HL-60 (cell line): ENCODE results near the gene ICAM2.
A peak's percentile ranks its signal among the peaks of the same experiment; 100 is the strongest.

Source experiments
- DNase-seq, 2 experiments: peaks; one replicate each; pipeline ENCODE4 v3.0.0-alpha.2; 2010 to 2020; ENCODE audit warnings: low read depth in 1 of 2, low spot score in 1 of 2
- H3K27ac ChIP-seq: fragments of 250-450 bp; sonication (Bioruptor Pico); replicated peaks from 2 replicates; pipeline ENCODE4 v1.5.1; 2020; ENCODE audit warnings: mild to moderate bottlenecking, moderate library complexity
- H3K27me3 ChIP-seq: fragments of 250-450 bp; sonication (Bioruptor Pico); 2 replicates; pipeline ENCODE4 v1.5.1; 2021; ENCODE audit warnings: mild to moderate bottlenecking, moderate library complexity; ENCODE audit not compliant: insufficient read depth, poor library complexity, severe bottlenecking
- H3K4me3 ChIP-seq: replicated peaks from 2 replicates; pipeline ENCODE4 v1.5.1; 2011; ENCODE audit warnings: mild to moderate bottlenecking, control low read depth, low read length; ENCODE audit not compliant: insufficient read depth
- GABPA ChIP-seq: IDR thresholded peaks from 2 replicates; pipeline ENCODE4 v1.6.1; 2012; ENCODE audit warnings: low read depth
- POLR2AphosphoS5 ChIP-seq: IDR thresholded peaks from 2 replicates; pipeline ENCODE4 v1.6.1; 2012; ENCODE audit warnings: low read depth
- REST ChIP-seq: IDR thresholded peaks from 2 replicates; pipeline ENCODE4 v1.6.1; 2012; ENCODE audit warnings: low read depth; ENCODE audit not compliant: insufficient replicate concordance
- SPI1 ChIP-seq: IDR thresholded peaks from 2 replicates; pipeline ENCODE4 v1.6.1; 2012; ENCODE audit warnings: low read depth, mild to moderate bottlenecking, borderline replicate concordance
- TF ChIP-seq, protein P1 (sequence below): IDR thresholded peaks from one replicate; pipeline ENCODE4 v1.5.1; 2011; ENCODE audit warnings: low read length, control low read depth, inconsistent platforms; ENCODE audit not compliant: insufficient read depth

ICAM2 gene

DNA sequence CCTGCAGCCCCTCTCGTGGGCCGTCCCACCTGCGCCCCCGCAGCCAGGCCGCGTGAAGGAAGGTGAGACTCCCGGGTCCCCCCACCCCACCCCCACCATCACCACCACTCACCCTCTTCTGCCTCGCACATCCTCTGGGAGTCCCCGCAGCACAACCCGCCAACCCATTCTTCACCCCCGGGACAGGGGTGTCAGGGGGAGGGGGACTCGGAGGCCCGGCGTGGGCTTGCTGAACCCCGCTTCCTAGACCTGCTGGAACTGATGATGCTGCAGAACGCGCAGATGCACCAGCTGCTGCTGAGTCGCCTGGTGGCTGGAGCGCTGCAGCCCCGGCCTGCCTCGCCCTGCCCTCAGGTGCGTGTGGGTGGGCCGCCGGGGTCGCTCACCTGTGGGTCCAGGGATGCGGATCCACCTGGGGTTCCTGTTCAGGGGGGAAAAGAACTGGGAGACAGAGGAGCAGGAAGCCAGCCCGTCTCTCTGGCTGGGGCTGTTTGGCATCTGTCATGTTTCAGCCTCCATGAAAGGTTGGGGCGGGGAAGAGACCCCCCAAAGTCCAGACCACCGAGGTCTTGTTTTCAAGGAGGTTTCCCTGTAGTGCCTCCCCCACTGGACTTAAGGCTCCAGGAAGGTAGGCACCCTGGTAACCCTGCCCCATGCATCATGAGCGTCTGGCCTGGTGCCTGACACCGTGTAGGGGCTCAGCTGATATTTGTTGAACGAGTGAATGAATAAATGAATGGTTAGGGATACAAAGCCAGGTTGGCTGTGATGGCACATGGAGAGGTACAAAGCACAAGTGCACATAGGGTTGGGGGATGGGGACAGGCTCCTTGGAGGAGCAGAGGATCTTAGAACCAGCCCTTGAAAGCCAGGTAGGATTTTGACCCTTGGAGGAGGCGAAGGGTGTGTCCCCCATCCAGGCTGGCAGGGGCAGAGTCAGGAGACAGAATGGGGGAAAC lies 21.4 kb downstream of the ICAM2 start:
- Histone ChIP-seq H3K27me3 (peaks cover 26% of the 10 kb centered on the region), H3K27ac (no peak overlapping the region), H3K4me3 (peak overlapping the region; percentile 64)
- no peak for TF ChIP-seq SPI1
- no peak for TF ChIP-seq GABPA
- TF ChIP-seq, protein P1, sequence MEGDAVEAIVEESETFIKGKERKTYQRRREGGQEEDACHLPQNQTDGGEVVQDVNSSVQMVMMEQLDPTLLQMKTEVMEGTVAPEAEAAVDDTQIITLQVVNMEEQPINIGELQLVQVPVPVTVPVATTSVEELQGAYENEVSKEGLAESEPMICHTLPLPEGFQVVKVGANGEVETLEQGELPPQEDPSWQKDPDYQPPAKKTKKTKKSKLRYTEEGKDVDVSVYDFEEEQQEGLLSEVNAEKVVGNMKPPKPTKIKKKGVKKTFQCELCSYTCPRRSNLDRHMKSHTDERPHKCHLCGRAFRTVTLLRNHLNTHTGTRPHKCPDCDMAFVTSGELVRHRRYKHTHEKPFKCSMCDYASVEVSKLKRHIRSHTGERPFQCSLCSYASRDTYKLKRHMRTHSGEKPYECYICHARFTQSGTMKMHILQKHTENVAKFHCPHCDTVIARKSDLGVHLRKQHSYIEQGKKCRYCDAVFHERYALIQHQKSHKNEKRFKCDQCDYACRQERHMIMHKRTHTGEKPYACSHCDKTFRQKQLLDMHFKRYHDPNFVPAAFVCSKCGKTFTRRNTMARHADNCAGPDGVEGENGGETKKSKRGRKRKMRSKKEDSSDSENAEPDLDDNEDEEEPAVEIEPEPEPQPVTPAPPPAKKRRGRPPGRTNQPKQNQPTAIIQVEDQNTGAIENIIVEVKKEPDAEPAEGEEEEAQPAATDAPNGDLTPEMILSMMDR = no peak
- no peak for TF ChIP-seq POLR2AphosphoS5
- no peak for TF ChIP-seq REST
- DNase-seq = no peak

DNA sequence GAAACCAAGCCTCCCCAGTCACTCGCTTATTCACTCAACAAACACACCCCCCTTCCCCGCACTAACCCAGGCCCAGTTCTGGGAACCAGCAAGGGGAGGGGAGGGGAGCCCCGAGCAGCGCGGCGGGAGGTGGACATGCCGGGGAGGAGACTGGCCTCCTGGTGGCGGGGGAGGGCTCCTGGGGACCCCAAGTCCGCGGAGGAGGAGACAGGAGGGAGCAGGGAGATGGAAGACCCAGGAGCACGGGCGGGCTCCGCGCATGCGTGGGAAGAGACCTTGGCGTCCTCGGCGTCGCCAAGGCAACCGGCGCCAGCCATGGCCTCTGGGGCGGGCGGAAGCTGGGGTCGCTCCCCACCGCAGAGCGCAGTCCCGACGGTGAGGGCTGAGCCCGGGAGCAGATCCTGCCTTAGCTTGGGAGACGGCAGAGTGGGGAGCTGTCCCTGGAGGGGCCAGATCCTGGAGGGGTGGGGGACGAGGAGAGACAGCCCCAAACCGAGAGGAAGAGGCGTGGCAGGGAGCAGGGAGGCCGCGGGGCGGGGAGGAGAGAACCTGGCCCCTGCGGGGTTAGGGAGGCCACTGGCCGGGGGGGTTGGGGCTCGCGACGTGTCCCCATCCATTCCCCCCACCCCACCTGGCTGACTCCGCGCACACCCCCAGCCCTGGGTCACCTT lies 22.2 kb downstream of the ICAM2 start, which contains the start of gene PRR29:
PRR29 (plus strand) TSS at position 302 of the 671 bp plus-strand sequence; CDS start at position 316, 14 bp downstream.
- peak; percentile 39 to 57 for DNase-seq
- H3K27me3 ChIP-seq = peaks cover 26% of the 10 kb centered on the region
- H3K27ac ChIP-seq = no peak within 1 kb of the TSS
- peak within 1 kb of the TSS; percentile 64 for H3K4me3 ChIP-seq
- TF ChIP-seq SPI1 (0 out of 2 replicates have a peak, but pooled peaks have one; percentile 2), REST (no peak)

DNA sequence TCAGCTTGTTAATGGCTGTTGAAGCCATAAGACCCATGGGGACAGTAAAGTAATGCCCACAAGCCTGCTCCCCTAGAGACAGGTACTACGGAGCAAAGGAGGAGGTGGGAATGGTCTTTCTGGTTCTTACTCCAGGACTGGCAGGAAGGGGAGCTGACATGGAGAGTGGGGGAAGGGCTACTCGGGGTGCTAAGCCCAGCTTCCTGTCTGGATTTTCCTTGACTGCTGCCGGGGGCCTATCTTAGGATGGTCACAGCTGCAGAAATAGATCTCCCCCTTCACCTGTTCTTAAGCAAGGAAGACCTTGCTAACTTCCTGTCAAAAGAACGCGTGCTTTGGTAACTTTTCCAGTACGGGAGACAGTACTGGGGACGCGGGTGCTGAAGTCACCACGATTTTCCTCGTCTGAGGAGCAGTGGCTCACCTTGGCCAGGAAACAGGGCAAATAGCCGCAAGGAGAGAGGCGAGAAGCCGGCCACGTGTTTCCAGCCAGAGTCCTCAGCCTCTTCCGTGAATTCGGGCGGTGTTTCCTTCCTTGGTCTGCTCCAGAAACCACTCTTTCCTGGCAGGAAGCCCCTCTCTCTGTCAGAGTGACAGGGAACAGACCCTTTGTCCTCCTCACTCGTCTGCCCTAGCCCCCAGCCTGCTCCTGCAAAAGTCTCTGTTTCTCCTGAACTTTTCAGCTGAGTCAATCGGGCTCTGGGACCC lies 22.9 kb downstream of the ICAM2 start:
- no peak overlapping the region for H3K4me3 ChIP-seq

More for the DNA sequence above, 22.9 kb downstream of the ICAM2 start:
- no peak for DNase-seq
- Histone ChIP-seq H3K27me3 (peaks cover 26% of the 10 kb centered on the region), H3K27ac (no peak overlapping the region)
- TF ChIP-seq REST = no peak
- no peak for TF ChIP-seq POLR2AphosphoS5
- no peak for TF ChIP-seq GABPA
- TF ChIP-seq SPI1 = no peak
- TF ChIP-seq, protein P1 = no peak
